SK-N-MC (cell line): ENCODE measurements around the gene LILRB4.

ENCODE experiments used
- EZH2 ChIP-seq: fragments of 200-600 bp; sonication (generic); IDR thresholded peaks from one replicate; pipeline ENCODE4 v1.6.1; 2017; ENCODE audit warnings: antibody characterized with exemption
- FOXP2 ChIP-seq: optimal IDR thresholded peaks from 2 replicates; pipeline ENCODE3; 2011; ENCODE audit warnings: mild to moderate bottlenecking, moderate library complexity; ENCODE audit not compliant: insufficient read depth; ENCODE audit errors: extremely low read length, control extremely low read depth
- POLR2AphosphoS5 ChIP-seq: IDR thresholded peaks from 2 replicates; pipeline ENCODE4 v1.6.1; 2012; ENCODE audit warnings: mild to moderate bottlenecking, low read depth, low read length, borderline replicate concordance

DNA sequence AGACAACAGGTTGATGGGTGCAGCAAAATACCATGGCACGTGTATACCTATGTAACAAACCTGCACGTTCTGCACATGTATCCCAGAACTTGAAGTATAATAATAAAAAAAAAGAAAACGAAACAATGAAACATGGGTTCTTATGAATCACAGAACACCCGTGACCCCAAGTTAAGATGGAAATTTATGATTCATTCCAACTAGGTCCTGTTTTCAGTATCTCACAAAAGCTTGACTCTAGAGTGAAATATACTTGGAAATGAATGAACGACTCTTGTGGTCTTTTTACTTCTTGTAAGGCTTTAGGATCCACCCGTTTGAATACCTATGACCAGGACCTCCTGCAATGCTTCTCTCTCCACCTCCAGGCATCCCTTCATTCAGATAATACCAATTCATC is 3.5 kb upstream of the LILRB4 start:
- TF ChIP-seq EZH2 (no peak), POLR2AphosphoS5 (no peak), FOXP2 (no peak)
